GM13977 (cell line): ENCODE measurements around the gene PCDHA8.
"Not testable (repeated sequence)": the region's sequence is repeated elsewhere in the genome, so short reads cannot be mapped to it uniquely, and the experiment has no call there.

Experiments
- DNase-seq: peaks from one replicate; pipeline ENCODE4 v3.0.0; 2012; ENCODE audit warnings: low spot score
- CTCF ChIP-seq: IDR thresholded peaks from 2 replicates; pipeline ENCODE4 v1.5.1; 2012; ENCODE audit warnings: mild to moderate bottlenecking, control low read depth; ENCODE audit not compliant: insufficient read depth; ENCODE audit errors: extremely low read depth, missing control alignments
- in situ Hi-C: fragments of 300-500 bp; cut with MboI; formaldehyde crosslinking; loops from one replicate; pipeline ENCODE4 v1.12.0; 2022; ENCODE audit warnings: low sequenced_read_pairs, low pct_unique_long_range_greater_than_20kb, mixed read lengths, inconsistent platforms; ENCODE audit not compliant: unreplicated experiment

Gene PCDHA8

GRCh38 chr5:140800816-140801493 is 40.0 kb upstream of the PCDHA8 start, which contains the start of gene PCDHA3:
TSS of gene PCDHA3 (plus strand) at chr5:140801057.
- no peak for DNase-seq
- in situ Hi-C loops = no loop called here
- no peak for TF ChIP-seq CTCF

DNA sequence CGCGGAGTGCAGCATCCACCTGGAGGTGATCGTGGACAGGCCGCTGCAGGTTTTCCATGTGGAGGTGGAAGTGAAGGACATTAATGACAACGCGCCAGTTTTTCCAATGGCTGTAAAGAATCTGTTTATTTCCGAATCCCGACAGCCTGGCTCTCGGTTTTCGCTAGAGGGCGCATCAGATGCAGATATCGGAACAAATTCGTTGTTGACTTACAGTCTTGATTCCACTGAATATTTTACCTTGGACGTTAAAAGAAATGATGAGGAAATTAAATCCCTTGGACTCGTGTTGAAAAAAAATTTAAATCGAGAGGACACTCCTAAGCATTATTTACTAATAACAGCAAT is 39.5 kb upstream of the PCDHA8 start:
- DNase-seq = no peak
- peak; percentile 11 for TF ChIP-seq CTCF
- in situ Hi-C loops = no loop called here

DNA sequence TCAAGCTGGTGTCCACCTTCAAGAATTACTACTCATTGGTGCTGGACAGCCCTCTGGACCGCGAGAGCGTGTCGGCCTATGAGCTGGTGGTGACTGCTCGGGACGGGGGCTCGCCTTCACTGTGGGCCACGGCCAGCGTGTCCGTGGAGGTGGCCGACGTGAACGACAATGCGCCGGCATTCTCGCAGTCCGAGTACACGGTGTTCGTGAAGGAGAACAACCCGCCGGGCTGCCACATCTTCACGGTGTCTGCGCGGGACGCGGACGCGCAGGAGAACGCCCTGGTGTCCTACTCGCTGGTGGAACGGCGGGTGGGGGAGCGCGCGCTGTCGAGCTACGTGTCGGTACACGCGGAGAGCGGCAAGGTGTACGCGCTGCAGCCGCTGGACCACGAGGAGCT is 38.6 kb upstream of the PCDHA8 start:
- in situ Hi-C loops = not testable (repeated sequence)

GRCh38 chr5:140802781-140803271 is 38.2 kb upstream of the PCDHA8 start:
- no peak for TF ChIP-seq CTCF
- DNase-seq = no peak
- in situ Hi-C loops = no loop called here

More for the DNA sequence above, 38.6 kb upstream of the PCDHA8 start:
- DNase-seq = not testable (repeated sequence)

DNA sequence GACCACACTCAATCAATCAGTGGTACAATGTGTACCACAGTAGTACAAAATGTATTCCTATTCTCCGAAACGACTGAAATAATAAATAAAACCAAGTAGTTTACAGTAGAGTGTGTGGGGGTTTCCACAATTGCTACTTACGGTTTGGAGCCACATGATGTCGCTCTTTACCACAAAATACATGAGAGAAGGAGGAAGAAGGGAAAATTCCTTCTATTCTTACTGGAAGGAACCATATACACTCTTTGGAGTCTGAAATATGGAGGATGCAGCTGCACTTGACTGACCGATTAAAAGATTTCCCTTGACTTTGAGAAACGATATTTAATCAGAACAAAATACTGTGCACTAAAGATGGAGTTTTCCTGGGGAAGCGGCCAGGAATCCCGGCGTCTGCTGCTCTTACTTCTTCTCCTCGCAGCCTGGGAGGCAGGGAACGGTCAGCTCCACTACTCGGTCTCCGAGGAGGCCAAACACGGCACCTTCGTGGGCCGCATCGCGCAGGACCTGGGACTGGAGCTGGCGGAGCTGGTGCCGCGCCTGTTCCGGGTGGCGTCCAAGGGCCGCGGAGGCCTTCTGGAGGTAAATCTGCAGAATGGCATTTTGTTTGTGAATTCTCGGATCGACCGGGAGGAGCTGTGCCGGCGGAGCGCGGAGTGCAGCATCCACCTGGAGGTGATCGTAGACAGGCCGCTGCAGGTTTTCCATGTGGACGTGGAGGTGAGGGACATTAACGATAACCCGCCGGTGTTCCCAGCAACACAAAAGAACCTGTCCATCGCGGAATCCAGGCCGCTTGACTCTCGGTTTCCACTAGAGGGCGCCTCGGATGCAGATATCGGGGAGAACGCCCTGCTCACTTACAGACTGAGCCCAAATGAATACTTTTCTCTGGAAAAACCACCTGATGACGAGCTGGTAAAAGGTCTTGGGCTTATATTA is 33.9 kb upstream of the PCDHA8 start, which contains the start of gene PCDHA4:
Gene PCDHA4, plus strand, starts transcription at position 235 of the 942 bp plus-strand sequence.
- in situ Hi-C loops = no loop called here
- DNase-seq = no peak
- peak; percentile 24 for TF ChIP-seq CTCF

- in situ Hi-C loops, DNase-seq: not testable (repeated sequence)
Observed at GRCh38 chr5:140808241-140808888, 32.6 kb upstream of the PCDHA8 start.

- in situ Hi-C loops = no loop called here
- no peak for DNase-seq
- TF ChIP-seq CTCF = no peak
Observed at GRCh38 chr5:140808889-140809291, 32.1 kb upstream of the PCDHA8 start.
